HL-60 (cell line): ENCODE results near the gene GAB2.

ENCODE experiments used
- POLR2AphosphoS5 ChIP-seq: IDR thresholded peaks from 2 replicates; pipeline ENCODE4 v1.6.1; 2012; ENCODE audit warnings: low read depth
- SPI1 ChIP-seq: IDR thresholded peaks from 2 replicates; pipeline ENCODE4 v1.6.1; 2012; ENCODE audit warnings: low read depth, mild to moderate bottlenecking, borderline replicate concordance
- TF ChIP-seq, protein P1 (sequence below): IDR thresholded peaks from one replicate; pipeline ENCODE4 v1.5.1; 2011; ENCODE audit warnings: low read length, control low read depth, inconsistent platforms; ENCODE audit not compliant: insufficient read depth
- TF ChIP-seq, protein P2 (sequence below): IDR thresholded peaks from 2 replicates; pipeline ENCODE4 v1.6.1; 2012; ENCODE audit warnings: low read depth; ENCODE audit not compliant: insufficient replicate concordance

DNA sequence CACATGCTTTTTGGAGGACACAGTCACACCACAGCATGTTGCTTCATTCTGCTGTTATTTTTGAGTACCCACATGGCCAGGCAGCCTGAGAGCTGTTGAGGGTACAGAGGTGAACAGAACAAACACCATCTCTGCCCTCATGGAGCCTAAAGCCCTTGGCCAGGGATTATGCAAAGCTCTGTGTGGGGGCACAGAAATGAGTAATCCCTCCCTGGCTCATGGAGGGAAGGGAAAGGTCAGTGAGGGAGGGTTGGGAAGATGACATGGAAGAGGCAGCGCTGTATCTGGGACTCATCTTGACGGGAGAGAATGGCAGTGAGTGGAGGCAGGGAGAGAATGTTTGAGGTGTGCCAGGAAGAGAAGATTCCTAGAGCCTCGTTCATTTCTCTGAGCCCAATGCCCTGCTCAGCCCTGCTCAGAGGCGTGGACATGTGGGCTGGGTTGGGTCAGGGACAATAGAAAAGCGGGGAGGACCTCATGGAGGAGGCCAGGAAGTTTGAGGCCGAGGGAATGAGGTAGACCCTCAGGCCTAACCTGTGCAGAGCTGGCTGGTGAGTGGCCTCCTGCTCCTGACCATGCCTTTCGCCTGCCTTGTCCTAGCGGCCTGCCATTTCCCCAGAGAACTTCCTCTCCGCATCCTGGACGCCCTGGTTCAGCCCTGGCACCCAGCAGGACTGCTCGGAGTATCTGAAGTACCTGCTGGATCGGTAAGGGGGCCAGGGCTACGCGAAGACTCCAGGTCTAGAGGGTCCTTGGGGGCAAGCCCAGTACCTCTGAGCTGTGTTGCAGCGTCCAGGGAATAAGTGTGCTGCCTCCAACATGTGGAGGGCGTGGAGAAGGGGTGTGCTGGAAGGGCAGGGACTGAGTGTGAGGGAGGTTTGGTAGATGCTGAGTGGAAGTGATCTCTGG is 209.1 kb downstream of the GAB2 start:
- TF ChIP-seq POLR2AphosphoS5, result no peak
- TF ChIP-seq, protein P1, sequence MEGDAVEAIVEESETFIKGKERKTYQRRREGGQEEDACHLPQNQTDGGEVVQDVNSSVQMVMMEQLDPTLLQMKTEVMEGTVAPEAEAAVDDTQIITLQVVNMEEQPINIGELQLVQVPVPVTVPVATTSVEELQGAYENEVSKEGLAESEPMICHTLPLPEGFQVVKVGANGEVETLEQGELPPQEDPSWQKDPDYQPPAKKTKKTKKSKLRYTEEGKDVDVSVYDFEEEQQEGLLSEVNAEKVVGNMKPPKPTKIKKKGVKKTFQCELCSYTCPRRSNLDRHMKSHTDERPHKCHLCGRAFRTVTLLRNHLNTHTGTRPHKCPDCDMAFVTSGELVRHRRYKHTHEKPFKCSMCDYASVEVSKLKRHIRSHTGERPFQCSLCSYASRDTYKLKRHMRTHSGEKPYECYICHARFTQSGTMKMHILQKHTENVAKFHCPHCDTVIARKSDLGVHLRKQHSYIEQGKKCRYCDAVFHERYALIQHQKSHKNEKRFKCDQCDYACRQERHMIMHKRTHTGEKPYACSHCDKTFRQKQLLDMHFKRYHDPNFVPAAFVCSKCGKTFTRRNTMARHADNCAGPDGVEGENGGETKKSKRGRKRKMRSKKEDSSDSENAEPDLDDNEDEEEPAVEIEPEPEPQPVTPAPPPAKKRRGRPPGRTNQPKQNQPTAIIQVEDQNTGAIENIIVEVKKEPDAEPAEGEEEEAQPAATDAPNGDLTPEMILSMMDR, result no peak
- TF ChIP-seq SPI1, result no peak
- TF ChIP-seq, protein P2, sequence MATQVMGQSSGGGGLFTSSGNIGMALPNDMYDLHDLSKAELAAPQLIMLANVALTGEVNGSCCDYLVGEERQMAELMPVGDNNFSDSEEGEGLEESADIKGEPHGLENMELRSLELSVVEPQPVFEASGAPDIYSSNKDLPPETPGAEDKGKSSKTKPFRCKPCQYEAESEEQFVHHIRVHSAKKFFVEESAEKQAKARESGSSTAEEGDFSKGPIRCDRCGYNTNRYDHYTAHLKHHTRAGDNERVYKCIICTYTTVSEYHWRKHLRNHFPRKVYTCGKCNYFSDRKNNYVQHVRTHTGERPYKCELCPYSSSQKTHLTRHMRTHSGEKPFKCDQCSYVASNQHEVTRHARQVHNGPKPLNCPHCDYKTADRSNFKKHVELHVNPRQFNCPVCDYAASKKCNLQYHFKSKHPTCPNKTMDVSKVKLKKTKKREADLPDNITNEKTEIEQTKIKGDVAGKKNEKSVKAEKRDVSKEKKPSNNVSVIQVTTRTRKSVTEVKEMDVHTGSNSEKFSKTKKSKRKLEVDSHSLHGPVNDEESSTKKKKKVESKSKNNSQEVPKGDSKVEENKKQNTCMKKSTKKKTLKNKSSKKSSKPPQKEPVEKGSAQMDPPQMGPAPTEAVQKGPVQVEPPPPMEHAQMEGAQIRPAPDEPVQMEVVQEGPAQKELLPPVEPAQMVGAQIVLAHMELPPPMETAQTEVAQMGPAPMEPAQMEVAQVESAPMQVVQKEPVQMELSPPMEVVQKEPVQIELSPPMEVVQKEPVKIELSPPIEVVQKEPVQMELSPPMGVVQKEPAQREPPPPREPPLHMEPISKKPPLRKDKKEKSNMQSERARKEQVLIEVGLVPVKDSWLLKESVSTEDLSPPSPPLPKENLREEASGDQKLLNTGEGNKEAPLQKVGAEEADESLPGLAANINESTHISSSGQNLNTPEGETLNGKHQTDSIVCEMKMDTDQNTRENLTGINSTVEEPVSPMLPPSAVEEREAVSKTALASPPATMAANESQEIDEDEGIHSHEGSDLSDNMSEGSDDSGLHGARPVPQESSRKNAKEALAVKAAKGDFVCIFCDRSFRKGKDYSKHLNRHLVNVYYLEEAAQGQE, result no peak
